Islet of Langerhans (tissue), 1 donor: ENCODE data around the gene OMP.

Source experiments
- FAIRE-seq: peaks from one replicate; lab custom pipeline; 2011; peaks lifted over from hg19 to GRCh38; lab: Jason Lieb, UNC

OMP gene

DNA sequence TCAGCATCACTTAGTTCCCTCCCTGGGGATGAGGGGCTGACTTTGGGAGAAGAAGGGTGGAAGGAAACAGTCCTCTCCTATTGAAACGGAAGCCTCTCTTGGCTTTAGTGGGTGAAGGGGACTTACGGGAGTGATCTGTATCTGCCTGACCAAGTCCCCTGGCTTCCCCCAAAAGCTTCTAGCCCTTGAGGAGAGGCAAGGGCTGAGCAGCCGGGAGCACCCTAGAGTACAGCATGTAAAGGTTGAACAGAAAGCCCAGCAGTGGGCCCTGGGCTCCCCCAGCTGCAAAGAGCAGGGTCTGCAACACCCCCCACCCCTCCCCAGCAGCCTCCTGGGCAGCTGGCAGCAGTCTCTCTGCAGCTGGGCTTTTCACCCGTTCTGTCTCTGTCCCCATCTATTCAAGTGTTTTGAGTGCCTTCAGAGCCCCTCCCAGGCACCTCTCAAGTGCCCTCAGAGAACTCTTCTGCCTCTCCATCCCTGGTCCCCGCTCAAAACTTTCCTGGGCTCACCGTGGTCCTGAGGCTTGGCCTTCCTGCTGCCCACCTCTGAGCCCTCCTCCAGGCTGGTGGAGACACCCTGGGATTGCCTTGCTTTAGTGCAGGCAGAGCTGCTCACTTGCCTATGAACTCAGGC lies 33.2 kb upstream of the OMP start:
- FAIRE-seq: no peak

DNA sequence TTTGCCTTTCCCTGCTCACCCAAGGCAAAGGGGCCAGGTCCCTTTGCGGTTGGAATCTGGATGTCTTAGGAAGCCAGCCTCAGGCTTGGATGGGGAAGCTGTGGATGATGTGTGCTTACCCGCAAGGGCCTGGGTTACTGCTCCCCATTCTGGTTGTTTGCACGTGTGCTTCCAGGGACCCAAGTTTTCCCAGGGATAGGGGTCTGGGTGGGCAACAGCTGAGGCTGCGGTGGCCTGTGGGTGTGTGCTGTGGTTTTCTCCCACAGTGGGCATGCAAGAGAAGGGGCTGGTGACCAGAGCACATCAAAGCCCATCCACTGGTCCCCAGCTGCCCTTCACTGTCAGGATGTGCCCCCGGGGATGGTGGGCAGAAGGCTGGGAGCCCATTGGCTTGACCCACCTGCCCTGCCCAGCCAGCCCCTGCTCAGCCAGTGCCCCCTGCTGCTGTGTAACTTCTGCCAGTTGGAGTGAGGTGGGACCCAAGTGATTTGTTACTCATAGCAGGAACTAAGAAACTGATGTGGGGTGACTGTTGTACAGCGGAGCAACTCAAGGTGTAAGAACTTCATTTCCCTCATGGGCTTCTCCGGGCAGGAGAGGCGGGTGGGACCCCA lies 32.6 kb upstream of the OMP start:
- no peak for FAIRE-seq

DNA sequence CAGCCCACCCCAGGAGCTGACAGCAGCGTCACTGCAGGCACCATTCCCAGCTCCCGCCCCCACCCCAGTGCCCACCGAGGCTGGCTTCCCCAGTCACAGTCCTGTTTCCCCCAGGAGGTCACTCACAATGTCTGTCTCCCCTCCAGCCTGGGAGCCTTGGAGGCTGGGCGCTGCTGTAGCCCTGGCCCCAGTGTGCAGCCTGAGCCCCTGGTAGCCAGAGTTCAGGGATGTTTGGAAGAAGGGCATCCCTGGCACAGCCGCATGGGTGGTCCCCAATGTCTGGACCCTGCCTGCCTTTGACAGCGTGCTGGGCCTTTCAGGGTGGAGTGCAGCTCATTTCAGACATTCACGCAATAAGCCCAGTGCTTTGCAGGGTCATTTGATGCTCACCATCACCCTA lies 31.6 kb upstream of the OMP start:
- no peak for FAIRE-seq

DNA sequence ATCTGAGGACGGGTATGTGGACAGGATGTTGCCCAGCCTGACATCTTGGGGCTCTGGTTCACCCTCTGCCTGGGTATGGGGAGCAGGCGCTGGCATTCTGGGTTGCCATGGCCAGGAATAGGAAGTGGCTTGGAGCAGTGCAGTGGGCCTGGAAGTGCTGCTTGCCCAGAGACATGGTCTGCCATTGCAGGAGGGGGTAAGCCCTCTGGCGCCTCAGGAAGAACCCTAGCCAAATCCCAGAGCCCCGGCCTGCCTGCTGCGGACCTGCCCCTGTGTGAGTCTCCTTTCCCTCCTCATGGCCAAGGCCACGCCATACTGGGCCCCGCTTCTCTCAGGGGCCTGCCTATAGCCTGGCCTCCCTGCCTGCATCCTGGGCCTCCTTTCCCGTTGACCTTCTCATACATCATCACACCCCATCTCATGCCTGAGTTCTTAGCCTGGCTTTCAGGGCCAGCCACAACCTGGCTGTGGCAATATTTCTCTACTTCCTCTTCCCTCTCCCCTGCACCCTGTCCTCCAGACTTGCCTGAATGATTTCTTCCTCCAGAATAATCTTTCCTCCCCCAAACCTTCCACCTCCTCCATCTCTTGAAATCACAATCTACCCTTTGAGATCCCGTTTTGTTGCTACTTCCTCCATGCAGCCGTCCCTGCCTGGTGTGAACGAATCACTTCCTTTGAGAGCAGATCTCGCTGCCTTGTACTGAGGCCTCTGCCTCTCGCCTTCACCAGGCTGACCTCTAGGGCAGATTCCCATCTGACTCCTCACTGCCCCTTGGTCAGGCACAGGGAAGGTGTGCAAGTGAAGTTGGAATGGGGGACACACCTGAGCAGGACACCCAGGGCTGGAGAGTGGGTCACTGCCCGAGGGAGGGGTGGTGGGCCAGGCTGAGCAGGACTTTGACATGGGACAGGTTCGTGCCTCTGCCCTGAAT lies 30.7 kb upstream of the OMP start:
- FAIRE-seq: no peak

DNA sequence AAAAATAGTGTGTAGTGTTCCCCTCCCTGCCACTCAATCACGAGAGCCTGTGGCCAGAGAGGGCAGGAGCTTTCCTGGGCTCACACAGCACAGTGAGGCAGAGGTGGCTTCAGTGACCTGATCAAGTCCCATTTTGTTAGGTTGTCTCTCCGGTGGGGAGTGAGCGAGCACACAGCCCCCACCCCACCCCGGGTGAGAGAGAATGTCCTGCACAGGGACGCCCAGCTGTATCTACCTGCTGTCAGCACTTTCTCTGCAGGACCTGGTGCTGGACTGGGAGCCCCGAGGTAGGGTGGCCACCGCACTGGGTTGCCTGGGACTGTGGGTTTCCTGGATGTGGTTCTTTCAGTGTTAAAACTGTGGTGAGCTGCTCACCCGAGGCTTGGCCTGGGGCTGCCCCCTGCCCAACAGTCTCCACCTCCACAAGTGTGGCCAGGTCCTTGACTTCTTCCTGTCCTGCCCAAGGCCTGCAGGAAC lies 29.8 kb upstream of the OMP start:
- FAIRE-seq: no peak

DNA sequence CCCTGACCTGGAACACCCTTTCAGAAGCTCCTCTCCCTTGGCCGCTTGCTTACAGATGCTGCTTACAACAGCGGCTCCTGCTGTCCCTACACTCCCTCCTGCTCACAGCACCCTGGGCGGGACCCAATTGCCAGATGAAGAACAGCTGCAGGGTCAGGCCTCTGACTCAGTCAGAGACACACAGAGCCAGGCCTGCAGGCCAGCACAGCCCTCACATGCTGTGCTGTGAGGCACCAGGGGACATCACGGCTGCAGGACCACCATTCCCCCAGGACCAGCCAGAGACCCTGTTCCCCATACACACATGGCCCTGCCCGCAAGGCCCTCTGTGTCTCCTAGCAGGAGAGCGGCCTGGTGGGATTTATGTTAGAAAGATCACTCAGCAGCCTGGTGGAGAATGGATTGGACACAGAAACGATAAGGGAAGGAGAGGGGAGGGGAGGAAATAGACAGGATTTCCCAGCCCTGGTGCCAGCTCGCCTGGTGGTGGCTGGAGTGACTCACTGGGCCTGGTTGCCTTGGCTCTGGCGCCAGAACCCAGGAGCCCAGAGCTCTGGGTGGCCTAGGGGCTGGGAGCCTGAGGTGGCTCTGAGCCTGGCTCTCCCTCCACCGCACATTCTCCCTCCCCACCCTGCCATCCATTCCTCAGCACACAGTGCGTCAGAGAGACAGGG lies 29.2 kb upstream of the OMP start:
- no peak for FAIRE-seq

DNA sequence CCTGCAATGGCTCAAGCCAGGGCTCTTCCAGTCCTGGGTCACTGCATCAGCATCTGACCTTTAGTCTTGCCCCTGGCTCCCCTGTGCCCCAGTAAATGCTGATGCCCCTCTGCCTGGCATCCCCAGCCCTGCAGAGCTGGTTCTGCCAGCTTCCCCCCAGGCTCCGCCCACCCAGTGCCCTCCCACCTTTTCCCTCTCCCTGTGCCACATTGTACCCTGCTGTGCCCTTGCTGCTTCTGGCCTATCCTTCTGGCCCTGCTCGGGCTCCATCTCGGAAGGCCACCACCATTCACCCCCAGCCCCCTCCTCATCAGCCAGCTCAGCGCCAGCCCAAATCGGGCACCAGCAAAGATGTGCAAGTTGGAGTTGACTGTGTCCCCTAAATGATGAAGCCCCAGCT lies 28.4 kb upstream of the OMP start:
- FAIRE-seq: no peak

DNA sequence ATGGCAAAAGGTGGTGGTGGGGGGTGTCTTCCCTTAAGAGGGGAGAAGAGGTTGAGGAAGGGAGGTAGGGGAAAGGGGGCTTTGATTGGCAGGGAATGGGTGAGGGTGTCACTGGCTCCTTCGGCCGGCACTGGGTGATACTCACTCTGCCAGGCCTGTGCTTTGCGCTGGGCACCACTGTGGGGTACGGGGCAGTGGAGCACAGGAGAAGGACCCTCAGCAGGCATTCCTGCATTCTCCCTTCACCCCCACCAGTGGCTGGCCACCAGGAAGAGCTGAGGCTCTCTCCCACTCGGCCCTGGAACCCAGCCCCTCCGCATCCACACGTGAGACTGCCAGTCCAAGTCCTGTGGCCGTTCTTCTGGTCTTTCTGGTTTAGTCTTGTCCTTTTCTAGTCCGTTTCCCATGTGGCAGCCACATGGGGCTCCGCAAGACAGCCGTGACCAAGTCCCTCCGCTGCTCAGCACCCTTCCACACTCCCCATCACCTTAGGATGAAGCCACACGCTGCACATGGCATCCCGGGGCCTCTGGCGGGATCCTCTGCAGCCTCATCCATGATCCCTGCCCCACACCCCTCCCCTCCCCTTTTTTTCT lies 27.9 kb upstream of the OMP start:
- no peak for FAIRE-seq

DNA sequence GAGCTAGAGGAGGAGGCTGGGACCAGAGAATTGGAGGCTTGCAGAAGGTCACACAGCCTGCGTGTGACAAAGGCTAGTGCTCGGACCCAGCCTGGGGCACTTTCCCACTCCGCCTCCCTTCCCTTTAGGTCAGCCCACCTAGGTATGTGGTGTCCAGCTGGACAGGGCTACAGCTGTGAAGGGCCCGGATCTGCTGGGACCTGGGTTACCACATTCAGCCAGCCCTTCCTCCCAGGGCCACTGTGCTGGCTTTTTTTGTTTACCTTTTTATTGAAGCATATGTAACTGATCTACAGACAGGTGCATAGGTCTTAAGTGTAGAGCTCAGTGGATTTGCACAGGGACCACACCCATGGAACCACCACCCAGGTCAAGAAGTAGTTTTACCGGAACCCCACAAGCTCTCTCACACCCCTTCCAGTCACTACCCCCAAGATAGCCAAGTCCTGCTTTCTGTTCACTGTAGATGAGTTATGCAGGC lies 27.2 kb upstream of the OMP start:
- no peak for FAIRE-seq

DNA sequence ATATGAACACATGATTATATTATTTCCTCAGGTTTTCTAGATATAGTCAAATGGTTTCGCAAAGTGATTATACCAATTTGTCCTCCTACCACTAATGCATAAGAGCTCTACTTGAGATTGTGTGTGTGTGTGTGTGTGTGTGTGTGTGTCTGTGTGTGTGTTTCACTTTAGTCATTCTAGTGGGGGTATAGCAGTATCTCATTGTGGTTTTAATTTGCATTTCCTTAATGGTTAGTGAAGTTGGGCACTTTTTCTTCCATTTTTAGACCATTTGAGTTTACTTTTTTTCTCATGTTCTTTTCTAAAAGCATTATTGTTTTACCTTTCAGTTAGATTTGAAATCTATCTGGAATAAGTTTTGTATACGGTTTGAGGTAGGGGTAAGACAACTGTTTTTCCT lies 23.0 kb upstream of the OMP start:
- FAIRE-seq: no peak

DNA sequence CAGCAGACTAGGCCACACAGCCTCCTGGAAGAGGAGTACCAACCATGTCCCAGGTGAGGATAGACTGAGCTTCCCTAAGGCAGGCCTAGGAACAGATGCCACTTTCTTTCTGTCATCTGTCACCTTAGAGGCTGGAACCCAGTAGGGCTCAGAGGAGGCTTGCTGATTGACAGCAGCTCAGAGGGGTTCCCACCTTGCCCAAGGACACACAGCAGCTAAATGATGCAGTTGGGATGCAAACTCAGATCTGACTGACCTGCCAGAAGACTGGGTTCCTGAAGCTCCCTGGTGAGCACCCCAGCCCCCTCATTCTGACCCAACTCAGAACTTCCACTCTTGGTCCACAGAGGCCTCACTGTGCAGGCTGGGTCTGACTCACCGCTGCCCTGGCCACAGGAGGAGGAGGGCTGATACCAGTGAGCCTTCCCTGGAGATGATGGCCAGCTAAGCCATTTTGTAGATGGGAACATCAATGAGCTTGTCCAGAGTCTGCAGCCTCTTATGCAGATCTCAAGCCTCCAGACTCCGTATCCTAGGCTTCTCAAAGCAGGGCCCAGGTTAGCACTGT lies 21.9 kb upstream of the OMP start:
- FAIRE-seq: no peak

DNA sequence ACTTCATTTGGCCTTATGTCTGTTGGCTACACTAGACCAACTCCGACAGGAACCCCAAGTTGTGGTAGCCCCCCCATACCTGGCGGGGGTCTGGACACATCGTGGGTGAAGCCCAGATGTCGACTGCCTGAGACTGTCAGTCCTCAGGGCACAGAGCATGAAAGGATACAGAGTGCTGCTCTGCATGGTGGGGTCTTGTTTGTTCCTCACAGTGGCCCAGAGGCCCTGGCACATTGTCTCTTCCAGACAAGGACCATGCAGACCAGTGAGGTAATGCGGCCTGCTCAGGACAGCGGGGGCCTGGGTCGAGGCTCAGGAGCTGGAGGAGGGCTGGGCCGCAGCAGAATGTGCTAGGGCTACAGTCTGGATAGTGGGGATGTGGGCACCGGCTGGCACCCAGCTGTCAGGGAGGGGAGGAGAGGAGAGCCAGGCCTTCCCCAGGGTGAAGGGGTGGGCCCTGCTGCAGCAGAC lies 21.2 kb upstream of the OMP start:
- FAIRE-seq: no peak

DNA sequence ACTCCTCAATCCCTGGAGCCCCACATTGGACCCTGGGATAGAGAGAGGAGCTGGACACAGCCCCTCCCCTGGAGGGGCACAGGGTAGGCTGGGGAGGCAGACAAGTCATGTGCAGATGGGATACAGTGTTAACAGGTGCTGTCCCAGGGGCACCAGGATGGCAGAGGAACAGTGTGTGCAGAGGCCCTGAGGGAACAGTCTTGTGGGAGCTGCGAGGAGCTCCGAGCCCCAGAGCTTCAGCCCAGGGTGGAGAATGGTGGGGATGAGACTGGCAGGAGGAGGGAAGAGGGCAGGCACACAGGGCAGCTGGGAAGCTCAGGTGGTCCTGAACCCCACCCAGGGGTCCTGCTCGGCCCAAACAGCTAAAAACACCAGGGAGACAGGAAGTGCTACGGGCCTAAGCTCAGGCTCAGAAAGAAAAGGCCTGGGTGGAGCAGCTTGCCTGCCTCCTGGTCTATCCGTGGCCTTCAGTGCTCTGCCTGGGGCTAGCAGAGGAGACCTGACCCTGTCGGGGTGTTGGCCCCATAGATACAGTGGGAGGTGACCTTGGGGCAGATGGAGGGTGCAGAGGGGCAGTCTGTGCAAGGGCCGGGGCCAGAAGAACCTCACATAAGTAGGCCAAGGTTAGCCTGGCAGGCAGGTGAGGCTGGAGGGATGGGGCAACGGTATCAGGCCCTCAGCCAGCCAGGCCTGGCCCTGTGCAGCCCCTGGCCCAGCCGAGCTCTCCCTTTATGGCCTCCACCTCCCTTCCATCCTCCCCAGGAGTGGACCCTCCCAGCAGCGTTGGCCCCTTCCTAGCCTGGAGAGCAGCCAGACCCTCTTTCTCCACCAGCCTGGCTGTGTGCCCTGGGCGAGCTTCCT lies 20.4 kb upstream of the OMP start:
- no peak for FAIRE-seq

DNA sequence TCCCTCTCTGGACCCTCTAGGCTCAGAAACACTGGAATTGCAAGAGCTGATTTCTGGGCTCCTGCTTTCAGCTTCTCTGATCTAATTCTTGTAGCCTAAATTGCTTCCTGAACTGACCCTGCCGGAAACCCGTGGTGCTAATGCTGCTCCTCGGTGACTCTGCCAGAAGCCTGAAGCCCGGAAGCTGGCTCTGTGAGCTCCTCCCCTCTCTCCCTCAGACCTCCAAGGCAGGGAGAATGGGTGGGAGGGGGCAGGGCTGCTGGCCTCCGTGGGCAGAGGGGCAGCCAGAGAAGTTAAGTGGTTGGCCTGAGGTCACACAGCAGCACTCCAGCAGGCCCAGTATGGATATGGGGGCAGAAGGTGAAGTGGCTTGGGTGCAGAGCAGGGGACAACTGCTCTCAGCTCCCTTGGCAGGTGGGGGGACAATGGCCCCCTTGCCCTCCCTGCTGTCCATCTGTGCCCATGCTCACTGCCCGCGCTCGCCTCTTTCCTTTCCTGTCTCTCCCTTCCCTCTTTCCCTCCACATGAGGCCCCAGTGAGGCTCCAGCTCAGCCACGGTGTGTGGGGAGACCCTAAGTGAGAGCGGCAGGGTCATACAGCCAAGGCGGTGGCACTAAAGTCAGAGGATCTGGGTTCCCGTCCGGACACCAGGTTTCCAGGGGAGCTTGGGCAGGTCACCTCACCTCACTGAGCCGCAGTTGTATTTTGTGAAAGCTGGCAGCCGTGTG lies 19.6 kb upstream of the OMP start:
- FAIRE-seq: no peak

DNA sequence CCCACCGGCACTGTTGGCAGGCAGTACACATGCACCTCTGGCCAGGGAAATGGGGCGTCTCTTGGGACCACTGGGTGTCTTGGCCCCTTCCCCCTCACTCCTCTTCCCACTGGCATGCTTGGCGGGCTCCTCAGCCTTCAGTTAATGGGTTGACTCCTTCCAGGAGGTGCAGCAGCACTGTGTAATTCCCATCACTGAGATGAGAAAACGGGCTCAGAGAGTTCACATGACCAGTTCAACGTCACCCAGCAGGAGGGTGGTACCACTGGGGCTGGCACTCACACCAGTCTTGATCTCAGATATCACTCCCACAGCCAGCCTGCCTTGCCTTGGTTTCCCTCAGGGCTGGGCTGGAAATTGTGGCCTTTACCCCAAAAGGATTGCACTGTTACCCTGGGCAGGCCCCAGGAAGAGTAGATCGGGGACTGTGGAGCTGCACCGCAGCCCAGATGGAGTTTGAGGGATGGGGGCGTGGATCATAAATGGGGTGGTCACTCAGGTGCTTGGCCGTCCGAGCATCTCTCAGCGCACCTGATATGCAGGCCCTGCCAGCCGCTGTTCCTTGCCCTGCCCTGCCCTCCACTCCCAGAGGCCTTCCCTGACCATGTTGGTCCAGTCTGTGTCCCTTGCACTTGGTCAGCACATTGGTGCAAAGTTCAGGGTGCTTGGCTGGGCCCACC lies 18.9 kb upstream of the OMP start:
- FAIRE-seq: no peak

DNA sequence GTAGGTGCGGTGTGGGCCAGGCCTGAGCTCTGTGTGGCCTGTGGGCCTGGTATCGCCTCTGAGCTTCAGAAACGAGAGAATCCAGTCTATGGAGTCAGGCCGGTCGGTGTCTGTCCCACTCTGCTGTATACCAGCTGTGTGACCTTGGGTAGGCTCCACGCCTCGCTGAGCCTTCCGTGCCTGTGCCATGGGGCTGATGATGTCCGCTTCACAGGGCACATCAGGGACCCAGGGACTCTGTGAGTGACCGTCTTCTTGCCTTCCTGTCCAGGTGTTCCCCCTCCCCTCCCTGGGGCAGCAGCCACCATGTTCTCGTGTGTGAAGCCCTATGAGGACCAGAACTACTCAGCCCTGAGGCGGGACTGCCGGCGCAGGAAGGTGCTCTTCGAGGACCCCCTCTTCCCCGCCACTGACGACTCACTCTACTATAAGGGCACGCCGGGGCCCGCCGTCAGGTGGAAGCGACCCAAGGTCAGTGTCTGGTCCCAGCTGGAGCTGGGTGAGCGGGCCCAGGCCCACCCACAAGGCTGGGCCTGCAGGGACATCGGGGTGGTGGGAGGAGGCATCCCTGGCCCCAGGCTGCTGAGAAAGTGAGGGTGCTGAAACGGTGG lies 18.0 kb upstream of the OMP start:
- FAIRE-seq: no peak

DNA sequence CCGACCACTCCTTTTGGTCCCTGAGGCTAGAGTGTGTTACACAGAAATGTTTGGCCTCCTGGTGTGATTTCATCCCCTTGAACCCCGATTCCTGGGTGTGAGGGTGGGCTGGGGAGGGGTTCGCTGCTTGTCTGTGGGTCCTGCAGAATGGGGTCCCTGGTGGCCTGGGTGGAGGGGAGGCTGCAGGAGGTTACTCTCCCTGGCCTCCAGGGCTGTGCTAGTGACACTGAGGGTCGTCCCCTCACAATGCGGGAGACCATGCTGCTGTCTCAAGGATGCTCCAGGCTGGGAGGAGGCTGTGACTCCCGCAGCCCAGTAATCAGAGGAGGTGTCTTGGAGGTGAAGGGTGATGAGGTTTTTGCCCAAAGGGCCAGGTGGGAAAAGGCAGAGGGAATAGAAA lies 17.0 kb upstream of the OMP start:
- FAIRE-seq: no peak

DNA sequence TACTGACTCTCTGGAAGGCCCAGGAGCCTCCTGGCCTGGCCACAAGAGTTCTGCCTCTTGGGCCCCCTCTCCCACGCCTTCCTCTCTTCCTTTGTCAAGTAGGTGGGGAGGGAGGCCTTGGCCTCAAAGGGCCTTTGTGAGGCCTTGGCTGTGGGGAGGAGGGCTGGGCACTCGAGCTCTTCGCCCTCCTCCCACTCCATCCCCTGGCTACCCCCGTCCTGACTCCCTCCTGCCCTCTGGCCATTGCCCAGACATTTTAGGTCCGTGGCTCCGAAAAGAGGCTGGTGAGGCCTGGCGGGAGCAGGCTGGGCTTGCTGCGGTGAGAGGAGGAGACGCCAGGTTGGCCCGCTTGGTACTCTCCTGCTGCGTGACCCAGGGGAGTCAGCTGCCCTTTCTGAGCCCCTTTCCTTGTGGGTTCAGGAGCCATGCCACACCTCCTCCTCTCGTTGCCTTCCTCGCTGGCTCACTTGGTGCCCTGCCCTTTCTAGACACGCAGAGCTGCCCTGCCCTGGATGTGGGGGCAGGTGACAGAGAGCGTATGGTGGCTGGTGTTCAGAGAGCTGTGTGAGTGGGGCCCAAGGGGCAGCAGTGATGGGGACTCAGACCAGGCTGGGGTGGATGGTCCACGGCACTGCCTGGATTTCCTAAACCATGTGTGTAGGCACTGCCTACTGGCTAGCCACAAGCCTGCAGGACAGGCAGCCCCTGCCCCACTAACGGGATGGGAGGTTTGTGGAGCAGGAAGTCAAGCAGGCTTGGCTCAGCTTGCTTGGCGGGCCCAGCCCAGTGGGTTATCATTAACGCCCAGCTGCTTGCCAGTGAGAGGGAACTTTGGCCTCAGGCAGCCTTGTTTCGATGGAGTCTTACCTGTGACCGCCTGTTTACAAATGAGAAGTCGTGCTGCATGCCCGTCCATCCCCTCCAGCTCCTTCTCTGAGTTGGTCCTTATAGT lies 15.8 kb upstream of the OMP start:
- FAIRE-seq: no peak
